Astrocyte of the spinal cord (primary cell): ENCODE results near the gene MAPK13.

Experiments used
- DNase-seq: peaks from one replicate; pipeline ENCODE4 v3.0.0; 2011; ENCODE audit warnings: low read depth, low spot score
- H3K4me3 ChIP-seq: 2 replicates; pipeline ENCODE4 v1.5.1; 2011; ENCODE audit warnings: low read depth, mild to moderate bottlenecking, low read length, moderate library complexity
- in situ Hi-C: cut with HindIII; loops from 2 replicates; pipeline ENCODE4 v1.10.0; 2017; ENCODE audit warnings: low sequenced_read_pairs
- TF ChIP-seq, protein P1 (sequence below): IDR thresholded peaks from 2 replicates; pipeline ENCODE4 v1.5.1; 2012; ENCODE audit warnings: low read depth, mild to moderate bottlenecking, low read length, inconsistent platforms

Gene MAPK13

DNA sequence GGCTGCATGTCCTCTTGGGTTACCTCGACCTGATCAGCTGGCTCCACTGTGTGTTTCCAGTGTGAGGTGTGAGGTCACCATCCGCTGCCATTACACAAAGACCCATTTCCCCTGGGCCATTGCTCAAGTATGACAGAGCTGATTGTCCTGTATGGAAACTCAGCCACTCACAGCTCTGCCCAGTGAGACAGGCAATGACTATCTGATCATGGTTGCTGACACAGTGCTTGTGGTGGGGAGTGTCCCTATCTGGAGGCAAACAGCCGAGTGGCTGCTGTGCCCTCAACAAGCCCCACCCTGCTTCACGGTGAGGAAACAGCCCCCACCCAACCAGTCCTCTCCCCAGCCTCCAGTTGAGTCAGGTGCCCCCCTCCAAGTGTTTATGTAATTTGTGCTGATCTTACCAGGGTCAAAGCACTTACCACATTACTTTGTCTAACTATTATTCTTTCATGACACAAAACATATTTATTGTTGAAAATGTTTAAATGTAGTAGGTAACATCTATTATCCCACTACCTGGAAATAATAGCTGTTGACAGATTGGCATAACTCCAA lies 11.7 kb upstream of the MAPK13 start:
- no peak for DNase-seq
- H3K4me3 ChIP-seq = no peak overlapping the region
- in situ Hi-C loops = no loop called here
- TF ChIP-seq, protein P1, sequence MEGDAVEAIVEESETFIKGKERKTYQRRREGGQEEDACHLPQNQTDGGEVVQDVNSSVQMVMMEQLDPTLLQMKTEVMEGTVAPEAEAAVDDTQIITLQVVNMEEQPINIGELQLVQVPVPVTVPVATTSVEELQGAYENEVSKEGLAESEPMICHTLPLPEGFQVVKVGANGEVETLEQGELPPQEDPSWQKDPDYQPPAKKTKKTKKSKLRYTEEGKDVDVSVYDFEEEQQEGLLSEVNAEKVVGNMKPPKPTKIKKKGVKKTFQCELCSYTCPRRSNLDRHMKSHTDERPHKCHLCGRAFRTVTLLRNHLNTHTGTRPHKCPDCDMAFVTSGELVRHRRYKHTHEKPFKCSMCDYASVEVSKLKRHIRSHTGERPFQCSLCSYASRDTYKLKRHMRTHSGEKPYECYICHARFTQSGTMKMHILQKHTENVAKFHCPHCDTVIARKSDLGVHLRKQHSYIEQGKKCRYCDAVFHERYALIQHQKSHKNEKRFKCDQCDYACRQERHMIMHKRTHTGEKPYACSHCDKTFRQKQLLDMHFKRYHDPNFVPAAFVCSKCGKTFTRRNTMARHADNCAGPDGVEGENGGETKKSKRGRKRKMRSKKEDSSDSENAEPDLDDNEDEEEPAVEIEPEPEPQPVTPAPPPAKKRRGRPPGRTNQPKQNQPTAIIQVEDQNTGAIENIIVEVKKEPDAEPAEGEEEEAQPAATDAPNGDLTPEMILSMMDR = no peak

DNA sequence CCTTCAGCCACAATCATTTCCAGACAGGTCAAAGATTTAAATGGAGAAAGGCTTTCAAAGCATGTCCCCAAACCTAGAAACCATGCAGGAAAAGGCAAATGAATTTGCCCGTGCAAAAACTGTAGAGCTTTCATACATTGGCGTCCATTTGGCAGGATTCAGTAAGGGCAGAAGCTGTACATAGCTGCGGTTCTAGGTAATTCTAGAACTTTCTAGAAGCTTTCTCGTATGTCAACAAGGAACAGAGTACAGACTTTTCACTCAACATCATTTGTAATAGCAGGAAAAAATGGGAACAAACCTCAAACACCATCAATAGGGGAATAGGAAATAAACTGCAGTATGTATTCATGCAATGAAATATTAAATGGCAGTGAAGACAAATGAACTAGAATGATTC lies 11.1 kb upstream of the MAPK13 start:
- no peak for DNase-seq
- in situ Hi-C loops = no loop called here
- TF ChIP-seq, protein P1 = no peak
- no peak overlapping the region for H3K4me3 ChIP-seq

DNA sequence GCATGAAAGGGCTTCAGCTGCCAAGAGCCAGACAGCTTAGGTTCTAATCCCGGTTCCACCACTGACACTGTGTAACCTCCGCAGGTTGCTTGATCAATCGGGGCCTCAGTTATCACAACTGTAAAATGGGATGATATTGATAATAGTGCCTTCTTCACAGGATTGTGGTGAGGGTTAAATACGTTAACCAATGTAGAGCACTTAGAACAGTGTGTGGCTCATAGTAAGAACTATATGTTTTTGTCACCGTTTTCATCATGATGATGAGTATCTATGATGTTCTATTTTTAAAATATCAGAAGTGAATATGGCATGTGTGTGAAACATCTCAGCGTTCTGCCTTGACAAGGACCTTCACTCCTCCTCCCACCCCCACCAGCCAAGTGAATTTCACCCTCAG lies 10.3 kb upstream of the MAPK13 start:
- in situ Hi-C loops = no loop called here
- no peak for DNase-seq
- H3K4me3 ChIP-seq = no peak overlapping the region
- TF ChIP-seq, protein P1 = no peak

DNA sequence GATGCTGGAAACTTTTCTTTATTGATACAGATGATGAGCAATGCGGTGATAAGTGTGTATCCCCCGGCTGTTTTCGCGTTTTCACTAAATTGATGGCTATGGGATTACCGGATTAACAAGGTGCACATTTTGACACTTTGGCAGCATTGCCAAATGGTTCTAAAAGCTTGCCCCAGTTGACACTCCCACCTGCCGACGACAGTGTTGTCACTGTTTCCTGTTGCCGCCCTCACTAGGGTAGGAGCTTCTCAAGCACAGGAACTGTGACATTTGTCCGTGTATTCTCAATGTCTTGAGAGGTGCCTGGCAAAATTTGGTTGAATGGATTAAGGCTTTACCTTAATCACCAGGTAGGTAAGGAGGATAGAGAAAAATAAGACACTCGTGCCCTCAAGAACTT lies 9.8 kb upstream of the MAPK13 start:
- DNase-seq = no peak
- no peak overlapping the region for H3K4me3 ChIP-seq
- TF ChIP-seq, protein P1 = no peak
- in situ Hi-C loops = no loop called here

DNA sequence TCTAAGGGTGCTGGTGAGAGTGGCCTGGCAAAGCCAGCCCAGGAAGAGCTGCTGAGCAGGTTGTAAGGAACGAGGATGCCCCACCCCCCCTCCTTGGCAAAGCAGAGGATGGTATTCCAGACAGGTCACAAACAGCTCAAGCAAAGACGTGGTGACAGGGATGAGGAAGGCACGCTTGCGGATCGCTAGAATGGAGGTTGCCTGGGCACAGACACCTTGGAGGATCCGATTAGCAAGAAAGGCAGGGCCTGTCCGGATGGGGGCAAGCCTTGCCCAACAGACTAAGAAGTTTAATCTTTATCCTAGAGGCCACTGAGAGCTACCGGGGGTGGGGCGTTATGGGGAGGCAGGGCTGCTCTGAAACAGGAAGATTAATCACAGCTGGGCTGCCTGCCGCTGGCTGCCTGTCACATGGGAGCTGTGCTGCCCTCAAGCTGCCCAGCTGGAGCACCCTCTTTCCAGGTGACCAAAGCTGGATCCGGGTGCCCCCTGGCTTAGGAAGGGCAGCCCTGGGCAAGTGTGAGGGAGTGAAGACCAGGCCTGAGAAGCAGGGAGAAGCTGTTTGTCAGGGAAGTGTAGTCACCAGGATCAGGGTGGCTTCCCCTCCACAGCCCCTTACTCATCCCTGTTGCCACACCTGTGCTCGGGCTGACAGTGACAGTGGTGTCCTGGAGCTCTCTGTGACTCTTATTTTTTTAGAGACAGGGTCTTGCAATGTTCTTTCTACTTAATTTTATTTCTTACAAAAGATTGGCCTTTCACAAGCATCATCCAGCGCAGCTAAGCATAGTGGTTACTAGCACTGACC lies 9.1 kb upstream of the MAPK13 start:
- no peak overlapping the region for H3K4me3 ChIP-seq
- TF ChIP-seq, protein P1 = no peak
- DNase-seq = no peak

DNA sequence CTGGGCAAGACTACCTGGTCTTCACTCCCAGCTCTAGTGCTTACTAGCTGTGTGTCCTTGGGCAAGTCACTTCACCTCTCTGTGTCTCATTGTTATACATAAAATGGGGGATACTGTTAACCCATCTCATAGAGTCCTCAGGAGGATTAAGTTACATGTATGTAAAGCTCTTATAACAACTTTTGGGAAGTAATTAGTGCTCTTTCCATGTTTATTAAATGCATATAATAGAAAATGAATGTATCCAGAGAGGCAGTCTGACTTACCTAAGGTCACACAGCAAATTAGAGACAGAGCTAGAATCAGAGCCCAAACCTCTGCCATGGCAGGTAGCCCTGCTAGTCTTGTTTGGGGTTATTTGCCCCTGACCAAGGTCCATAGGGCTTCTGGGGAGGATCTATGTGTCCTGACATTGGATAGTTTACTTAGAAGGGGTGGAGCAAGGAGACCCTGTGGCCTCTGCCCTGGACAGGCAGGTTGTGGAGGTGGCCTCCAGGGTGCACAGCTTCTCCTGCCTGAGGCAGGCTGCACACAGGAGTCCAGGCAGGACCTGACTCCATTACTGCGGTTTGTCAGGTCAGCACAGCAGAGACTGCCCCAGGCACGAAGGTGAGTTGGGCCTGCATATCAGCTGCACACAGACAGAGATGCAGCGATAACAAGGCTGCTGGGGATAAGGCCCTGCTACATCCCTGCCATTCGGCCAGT lies 8.4 kb upstream of the MAPK13 start:
- DNase-seq = no peak

More for the DNA sequence above, 9.1 kb upstream of the MAPK13 start:
- in situ Hi-C loops = no loop called here

More for the DNA sequence above, 8.4 kb upstream of the MAPK13 start:
- in situ Hi-C loops = no loop called here
- TF ChIP-seq, protein P1 = no peak
- H3K4me3 ChIP-seq = no peak overlapping the region
